Adipocyte (in vitro differentiated cells): Measurements from ENCODE around the gene UBA7.
A peak's percentile ranks its signal among the peaks of the same experiment; 100 is the strongest.
"Not testable (repeated sequence)": the region's sequence is repeated elsewhere in the genome, so short reads cannot be mapped to it uniquely, and the experiment has no call there.

ENCODE experiments used
- DNase-seq: peaks from one replicate; pipeline ENCODE4 v3.0.0-alpha.2; 2015; ENCODE audit warnings: low read depth
- H3K27me3 ChIP-seq: replicated peaks from 2 replicates; pipeline ENCODE4 v1.7.0; 2013; ENCODE audit warnings: mild to moderate bottlenecking, low read length, moderate library complexity; ENCODE audit not compliant: control insufficient read depth, insufficient read depth
- H3K36me3 ChIP-seq: 2 replicates; pipeline ENCODE4 v1.7.0; 2013; ENCODE audit warnings: low read length, mild to moderate bottlenecking, moderate library complexity; ENCODE audit not compliant: control insufficient read depth, insufficient read depth, severe bottlenecking
- H3K4me1 ChIP-seq: 2 replicates; pipeline ENCODE4 v1.7.0; 2013; ENCODE audit warnings: mild to moderate bottlenecking, low read length, moderate library complexity; ENCODE audit not compliant: control insufficient read depth, insufficient read depth
- H3K4me3 ChIP-seq: 2 replicates; pipeline ENCODE4 v1.7.0; 2013; ENCODE audit warnings: mild to moderate bottlenecking, low read length, moderate library complexity
- H3K9ac ChIP-seq: 2 replicates; pipeline ENCODE4 v1.7.0; 2013; ENCODE audit warnings: mild to moderate bottlenecking, low read length, moderate library complexity
- H3K9me3 ChIP-seq: 2 replicates; pipeline ENCODE4 v1.7.0; 2013; ENCODE audit warnings: mild to moderate bottlenecking, low read length, moderate library complexity; ENCODE audit not compliant: control insufficient read depth

The UBA7 gene

DNA sequence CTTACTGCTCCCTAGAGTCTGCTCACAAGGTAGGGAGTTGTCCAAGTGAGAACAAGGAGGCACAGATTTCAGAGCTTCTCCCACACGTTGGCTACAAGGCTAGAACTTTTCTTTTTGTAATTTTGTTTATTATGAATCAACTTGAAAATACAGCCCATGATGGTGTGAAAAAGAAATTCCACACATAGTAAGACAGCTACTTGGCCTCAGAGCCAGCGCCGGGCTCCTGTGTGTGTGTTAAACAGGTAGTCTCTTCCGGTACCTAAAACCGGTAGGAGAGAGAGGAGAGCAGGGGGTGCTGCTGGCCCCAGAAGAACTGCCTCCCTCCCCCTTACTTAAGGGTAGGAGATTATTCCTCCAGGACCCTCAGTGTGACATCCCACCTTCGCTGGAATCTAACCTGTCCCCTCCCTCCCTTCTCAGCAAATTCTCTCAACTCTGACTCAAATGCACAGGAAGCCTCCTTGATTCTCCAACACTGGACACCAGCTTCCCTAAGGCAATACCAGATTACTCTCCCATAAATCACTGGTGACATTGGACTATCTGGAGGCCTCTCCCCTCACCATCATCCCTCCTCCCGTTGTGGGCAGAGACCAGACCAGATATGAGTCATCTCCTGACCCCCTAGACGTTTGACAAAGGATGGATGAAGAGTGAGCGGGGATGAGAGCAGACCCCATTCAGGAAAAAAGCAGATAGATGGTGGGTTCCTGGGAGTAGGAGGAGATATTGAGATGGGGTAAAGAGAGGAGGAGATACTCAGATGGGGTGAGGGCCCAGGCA lies 22.9 kb downstream of the UBA7 start:
- no peaks in the 10 kb centered on the region for H3K9me3 ChIP-seq
- no peak overlapping the region for H3K9ac ChIP-seq
- H3K4me3 ChIP-seq, result no peak overlapping the region
- H3K36me3 ChIP-seq, result no peaks in the 10 kb centered on the region
- DNase-seq, result no peak
- no peaks in the 10 kb centered on the region for H3K27me3 ChIP-seq
- H3K4me1 ChIP-seq, result peaks cover 6% of the 10 kb centered on the region

DNA sequence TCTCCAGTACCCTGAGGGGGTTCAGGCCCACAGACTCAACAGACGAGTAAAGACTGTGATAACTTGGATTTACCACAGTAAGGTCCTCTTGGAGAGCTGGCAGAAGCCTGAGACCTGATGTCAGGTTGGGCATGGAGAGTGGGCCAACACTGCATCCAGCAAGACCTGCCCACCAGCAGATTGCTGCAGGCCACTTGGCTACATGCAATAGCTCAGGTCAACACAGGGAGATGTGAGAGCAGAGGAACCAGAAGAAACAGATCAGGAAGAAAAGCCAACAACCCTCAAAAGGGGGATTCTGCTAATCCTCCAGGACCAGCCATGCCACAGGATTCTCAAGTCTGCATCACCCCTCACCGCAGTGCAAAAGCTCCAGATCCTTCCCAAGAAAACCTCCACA lies 25.7 kb downstream of the UBA7 start:
- no peak for DNase-seq
- Histone ChIP-seq H3K4me1 (peaks cover 15% of the 10 kb centered on the region), H3K27me3 (no peaks in the 10 kb centered on the region), H3K9me3 (no peaks in the 10 kb centered on the region), H3K36me3 (no peaks in the 10 kb centered on the region), H3K9ac (no peak overlapping the region), H3K4me3 (no peak overlapping the region)

DNA sequence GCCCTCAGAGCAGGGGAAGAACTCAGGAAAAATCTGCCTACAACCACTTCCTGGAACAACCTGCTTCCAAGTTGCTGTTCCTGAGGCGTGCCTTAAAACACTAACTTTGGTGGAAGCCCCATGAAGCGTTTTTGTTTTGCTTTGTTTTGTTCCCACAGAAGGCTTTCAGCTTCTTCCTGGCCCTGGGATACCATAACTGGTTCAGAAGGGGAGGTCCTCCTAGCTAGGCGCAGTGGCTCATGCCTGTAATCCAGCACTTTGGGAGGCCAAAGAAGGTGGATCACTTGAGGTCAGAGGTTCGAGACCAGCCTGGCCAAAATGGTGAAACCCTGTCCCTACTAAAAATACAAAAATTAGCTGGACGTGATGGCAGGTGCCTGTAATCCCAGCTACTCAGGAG lies 26.2 kb downstream of the UBA7 start:
- H3K9ac ChIP-seq, result no peak overlapping the region
- no peak overlapping the region for H3K4me3 ChIP-seq
- H3K27me3 ChIP-seq, result no peaks in the 10 kb centered on the region
- DNase-seq, result no peak
- H3K36me3 ChIP-seq, result no peaks in the 10 kb centered on the region
- peaks cover 15% of the 10 kb centered on the region for H3K4me1 ChIP-seq
- no peaks in the 10 kb centered on the region for H3K9me3 ChIP-seq

DNA sequence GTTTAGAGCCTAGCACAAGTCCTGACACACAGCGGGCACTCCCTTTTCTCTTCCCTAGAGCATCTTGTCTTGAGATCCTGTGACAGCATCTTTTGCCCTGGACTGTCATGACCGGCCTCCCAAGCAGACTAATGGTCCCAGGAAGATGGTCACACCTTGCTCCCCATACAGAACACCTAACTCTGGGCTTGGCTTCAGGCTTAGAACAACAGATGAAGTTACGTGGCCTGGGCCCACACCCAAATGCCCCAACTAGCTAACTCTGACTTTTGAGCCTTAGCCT lies 26.6 kb downstream of the UBA7 start:
- Histone ChIP-seq H3K4me3 (peak overlapping the region; percentile 85), H3K27me3 (no peaks in the 10 kb centered on the region), H3K9ac (peak overlapping the region; percentile 90), H3K4me1 (peaks cover 15% of the 10 kb centered on the region), H3K36me3 (no peaks in the 10 kb centered on the region), H3K9me3 (no peaks in the 10 kb centered on the region)
- no peak for DNase-seq

DNA sequence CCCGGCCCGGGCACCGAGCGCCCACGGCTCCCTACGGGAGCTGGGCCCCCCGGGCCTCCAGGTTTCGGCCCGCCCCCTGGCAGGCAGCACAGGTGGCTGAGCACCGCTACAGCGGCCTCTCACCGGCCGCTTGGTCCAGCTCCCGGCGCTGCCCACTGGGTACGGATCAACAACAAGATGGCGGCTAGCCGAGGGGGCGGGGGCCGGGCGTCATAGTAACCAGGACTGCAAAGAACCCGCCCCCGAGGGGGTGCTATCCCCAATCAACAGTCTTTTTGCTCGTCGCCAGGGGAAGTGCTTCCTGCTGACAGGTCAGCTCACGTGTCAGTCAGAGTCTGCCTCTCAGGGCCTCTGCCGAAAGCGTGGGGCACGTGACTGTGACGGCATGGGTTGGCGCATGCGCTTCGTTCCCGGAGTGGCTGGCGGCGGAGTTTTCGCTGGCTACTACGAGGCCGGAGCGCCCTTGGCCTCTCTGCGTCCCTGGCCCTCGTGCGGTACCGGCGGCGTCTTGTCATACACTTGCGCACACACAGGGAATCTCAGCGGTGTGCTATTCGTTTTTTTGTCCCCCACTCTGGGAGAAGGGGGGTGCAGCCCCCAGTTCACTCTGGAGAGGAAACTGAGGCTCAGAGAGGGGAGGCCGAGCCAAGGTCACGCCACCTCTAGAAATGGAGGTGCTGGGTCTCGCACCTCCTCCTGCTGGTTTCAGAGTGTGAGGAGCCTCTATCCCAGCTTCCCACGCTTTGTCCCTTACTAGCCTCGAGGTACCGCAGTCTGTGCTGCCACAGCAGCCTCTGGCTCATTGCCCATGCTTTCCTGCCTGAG lies 27.2 kb downstream of the UBA7 start, which contains the start of gene IP6K1:
Gene IP6K1, minus strand, starts transcription at position 186 of the 825 bp plus-strand sequence. CDS start 38,502 bp downstream, outside the sequence.
- Histone ChIP-seq H3K4me1 (peaks cover 16% of the 10 kb centered on the region), H3K9me3 (no peaks in the 10 kb centered on the region), H3K27me3 (no peaks in the 10 kb centered on the region), H3K4me3 (peak within 1 kb of the TSS; percentile 85), H3K9ac (peak within 1 kb of the TSS; percentile 90), H3K36me3 (peaks cover 2% of the 10 kb centered on the region)
- peak; percentile 100 for DNase-seq

DNA sequence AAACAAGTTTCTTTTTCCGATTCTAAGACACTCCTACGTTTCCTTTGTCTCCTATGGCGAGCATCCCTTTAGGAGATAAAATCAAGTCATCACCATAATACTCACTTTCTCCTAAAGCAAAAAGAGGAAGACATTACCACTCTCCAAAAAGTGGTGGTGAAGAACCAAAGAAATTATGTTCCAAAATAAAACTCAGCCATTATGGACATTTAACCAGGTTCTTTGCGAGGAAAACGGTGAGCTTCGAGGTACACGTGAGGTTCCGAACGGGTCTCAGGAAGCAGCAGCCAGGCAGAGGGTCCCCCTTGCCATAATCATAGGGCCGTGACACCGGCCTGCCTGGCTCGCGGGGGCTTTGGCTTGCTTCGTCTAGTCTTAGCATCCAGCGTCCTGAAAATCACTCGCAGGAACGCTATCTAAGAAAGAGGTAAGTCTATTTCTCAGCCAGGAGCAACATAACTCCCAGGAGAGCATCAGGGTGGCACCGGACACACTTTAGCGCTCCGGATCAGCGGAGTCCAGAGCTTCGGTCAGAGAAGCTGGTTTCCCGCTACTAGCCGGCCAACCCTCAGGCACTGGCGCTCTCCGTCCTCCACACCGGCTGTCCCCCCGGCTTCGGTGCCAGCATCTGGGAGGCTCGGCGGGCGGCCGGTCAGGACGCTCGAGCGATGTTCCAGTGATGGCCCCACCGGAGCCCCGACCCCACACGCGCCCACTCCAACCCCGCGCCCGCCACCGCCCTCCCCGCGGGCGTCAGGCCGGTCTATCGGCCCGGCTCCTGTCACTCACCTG lies 28.0 kb downstream of the UBA7 start:
- Histone ChIP-seq H3K9ac (peak overlapping the region; percentile 90), H3K4me1 (peaks cover 23% of the 10 kb centered on the region), H3K4me3 (peak overlapping the region; percentile 85), H3K36me3 (peaks cover 7% of the 10 kb centered on the region), H3K9me3 (no peaks in the 10 kb centered on the region), H3K27me3 (no peaks in the 10 kb centered on the region)
- peak; percentile 70 for DNase-seq

DNA sequence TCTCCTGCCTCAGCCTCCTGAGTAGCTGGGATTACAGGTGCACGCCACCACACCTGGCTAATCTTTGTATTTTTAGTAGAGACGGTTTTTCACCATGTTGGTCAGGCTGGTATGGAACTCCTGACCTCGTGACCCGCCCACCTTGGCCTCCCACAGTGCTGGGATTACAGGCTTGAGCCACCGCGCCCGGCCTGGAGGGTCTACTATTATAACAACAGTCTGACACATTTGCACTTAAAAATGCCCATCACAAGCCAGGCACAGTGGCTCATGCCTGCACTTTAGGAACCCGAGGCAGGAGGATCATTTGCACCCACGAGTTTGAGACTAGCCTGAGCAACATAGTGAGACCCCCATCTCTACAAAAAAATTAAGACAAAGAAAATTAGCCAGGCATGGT lies 31.5 kb downstream of the UBA7 start:
- H3K36me3 ChIP-seq, H3K27me3 ChIP-seq, H3K9ac ChIP-seq, DNase-seq, H3K4me3 ChIP-seq, H3K9me3 ChIP-seq: not testable (repeated sequence)
- H3K4me1 ChIP-seq, result peaks cover 29% of the 10 kb centered on the region

DNA sequence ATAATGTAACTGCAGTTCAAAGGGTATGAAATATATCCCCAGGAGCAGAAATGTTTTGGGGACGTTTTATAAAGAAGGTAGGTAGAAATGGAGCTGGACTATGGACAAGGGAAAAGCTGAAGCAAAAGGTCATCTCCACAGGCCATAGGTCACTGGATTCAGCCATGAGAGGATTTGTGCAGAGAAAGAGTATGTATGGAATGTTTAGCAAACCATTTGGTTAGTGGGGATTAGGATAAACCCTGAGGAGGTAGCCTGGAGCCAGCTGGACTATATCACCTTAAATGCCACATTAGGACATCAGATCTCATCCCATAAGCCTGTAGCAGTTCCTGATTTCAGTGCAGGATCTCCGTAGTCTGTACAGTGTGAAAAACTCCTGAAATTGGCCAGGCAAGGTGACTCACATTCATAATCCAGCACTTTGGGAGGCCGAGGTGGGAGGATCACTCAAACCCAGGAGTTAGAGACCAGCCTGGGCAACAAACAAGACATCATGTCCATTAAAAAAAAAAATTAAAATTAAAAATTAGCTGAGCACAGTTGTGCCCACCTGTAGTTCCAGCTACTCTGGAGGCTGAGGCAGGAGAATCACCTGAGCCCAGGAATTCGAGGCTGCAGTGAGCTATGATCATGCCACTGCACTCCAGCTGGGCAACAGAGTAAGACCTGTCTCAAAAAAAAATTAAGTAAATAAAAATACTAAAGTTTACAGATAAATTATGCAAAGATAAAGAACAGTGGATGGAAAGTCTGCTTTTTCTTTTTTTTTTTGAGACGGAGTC lies 32.1 kb downstream of the UBA7 start:
- Histone ChIP-seq H3K4me3 (no peak overlapping the region), H3K27me3 (no peaks in the 10 kb centered on the region), H3K4me1 (peaks cover 23% of the 10 kb centered on the region), H3K9ac (no peak overlapping the region), H3K9me3 (no peaks in the 10 kb centered on the region), H3K36me3 (peaks cover 9% of the 10 kb centered on the region)
- peak; percentile 10 for DNase-seq

DNA sequence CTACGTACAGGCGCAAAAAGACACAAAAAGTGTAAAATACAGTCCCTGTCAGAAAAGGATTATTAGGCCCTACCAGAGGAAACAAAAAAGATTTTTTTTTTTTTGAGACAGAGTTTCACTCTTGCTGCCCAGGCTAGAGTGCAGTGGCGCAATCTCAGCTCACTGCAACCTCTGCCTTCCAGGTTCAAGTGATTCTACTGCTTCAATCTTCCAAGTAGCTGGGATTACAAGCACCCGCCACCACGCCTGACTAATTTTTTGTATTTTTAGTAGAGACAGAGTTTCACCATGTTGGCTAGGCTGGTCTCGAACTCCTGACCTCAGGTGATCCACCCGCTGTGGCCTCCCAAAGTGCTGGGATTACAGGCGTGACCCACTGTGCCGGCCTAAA lies 32.8 kb downstream of the UBA7 start:
- not testable (repeated sequence) for H3K9me3 ChIP-seq, DNase-seq, H3K27me3 ChIP-seq, H3K36me3 ChIP-seq, H3K4me3 ChIP-seq
- Histone ChIP-seq H3K9ac (peak overlapping the region; percentile 4), H3K4me1 (peaks cover 23% of the 10 kb centered on the region)

DNA sequence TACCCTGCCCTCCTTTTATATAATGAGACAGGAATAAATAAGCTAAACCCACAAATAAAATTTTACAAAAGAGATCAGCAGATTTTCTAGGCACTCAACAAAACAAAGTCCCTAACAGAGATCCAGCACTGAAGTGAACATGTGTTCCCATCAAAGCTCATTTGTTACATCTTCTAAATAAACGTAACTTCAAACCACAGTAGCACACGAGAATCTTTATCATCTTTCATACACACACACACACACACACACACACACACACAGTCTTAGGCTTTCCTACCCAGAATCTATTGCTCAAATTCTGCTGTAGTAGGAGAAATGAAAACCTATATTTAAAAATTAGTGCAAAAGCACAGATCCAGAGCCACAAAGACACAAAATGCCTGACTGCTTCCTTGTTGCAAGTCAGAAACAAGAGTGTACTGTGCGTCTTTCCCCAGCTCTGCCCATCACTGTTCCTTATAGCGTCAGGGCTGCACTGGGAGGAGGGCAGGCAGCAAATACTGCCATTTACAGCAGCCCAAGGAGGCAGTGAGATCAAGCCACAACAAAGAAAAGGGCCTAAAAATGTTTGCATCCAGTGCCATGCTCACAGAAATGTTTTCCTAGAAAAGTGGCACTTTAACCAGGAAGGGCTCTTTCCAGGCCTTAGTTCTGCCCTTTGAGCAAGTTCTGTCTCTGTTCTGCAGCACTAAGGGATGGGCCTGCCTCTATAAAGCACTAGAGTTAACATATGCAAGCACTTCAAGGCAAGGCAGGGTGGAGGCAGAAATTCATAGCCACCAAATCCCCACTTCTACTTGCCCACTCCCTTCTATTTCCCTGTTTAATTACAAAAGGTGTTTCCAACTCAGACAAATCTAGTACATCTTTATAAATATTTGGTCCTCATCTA lies 33.4 kb downstream of the UBA7 start:
- no peak overlapping the region for H3K4me3 ChIP-seq
- no peaks in the 10 kb centered on the region for H3K27me3 ChIP-seq
- peak overlapping the region; percentile 4 for H3K9ac ChIP-seq
- peaks cover 9% of the 10 kb centered on the region for H3K36me3 ChIP-seq
- peaks cover 21% of the 10 kb centered on the region for H3K4me1 ChIP-seq
- DNase-seq, result no peak
- H3K9me3 ChIP-seq, result no peaks in the 10 kb centered on the region
